Neural cell (in vitro differentiated cells): ENCODE results near the gene P2RX6. TPM values are rescaled to one million over a fixed set of nuclear protein-coding genes. Genes with fewer than 3 reads are reported as not detected.

Experiments
- H2AFZ ChIP-seq: fragments of 200-600, 300-800 bp; sonication (generic), shearing (Covaris generic); 2 replicates; pipeline ENCODE4 v1.6.0; 2014; ENCODE audit warnings: low read depth, mild to moderate bottlenecking, antibody characterized with exemption, low read length, moderate library complexity
- H3F3A ChIP-seq: fragments of 200-600 bp; shearing (Covaris generic); 2 replicates; pipeline ENCODE4 v1.6.1; 2016; ENCODE audit warnings: mild to moderate bottlenecking, moderate library complexity, mixed read lengths, antibody characterized with exemption, low read length; ENCODE audit not compliant: insufficient read depth, poor library complexity, severe bottlenecking
- H3K27ac ChIP-seq: fragments of 200-600, 300-800 bp; sonication (generic), shearing (Covaris generic); 2 replicates; pipeline ENCODE4 v1.5.1; 2014; ENCODE audit warnings: mild to moderate bottlenecking, low read length, moderate library complexity
- H3K27me3 ChIP-seq: fragments of 300-800, 200-600 bp; sonication (generic), shearing (Covaris generic); 2 replicates; pipeline ENCODE4 v1.6.0; 2014; ENCODE audit warnings: mild to moderate bottlenecking, low read depth, low read length, moderate library complexity; ENCODE audit not compliant: insufficient read depth
- H3K36me3 ChIP-seq: fragments of 300-800, 200-600 bp; sonication (generic), shearing (Covaris generic); 2 replicates; pipeline ENCODE4 v1.5.1; 2014; ENCODE audit warnings: mild to moderate bottlenecking, antibody characterized with exemption, low read length, moderate library complexity; ENCODE audit not compliant: insufficient read depth
- H3K4me2 ChIP-seq: fragments of 300-800, 200-600 bp; sonication (generic), shearing (Covaris generic); 2 replicates; pipeline ENCODE4 v1.6.0; 2014; ENCODE audit warnings: mild to moderate bottlenecking, low read length
- H3K4me3 ChIP-seq: fragments of 300-800, 200-600 bp; sonication (generic), shearing (Covaris generic); 2 replicates; pipeline ENCODE4 v1.5.1; 2014; ENCODE audit warnings: mild to moderate bottlenecking, low read length, moderate library complexity
- H3K79me2 ChIP-seq: fragments of 200-600 bp; shearing (Covaris generic); replicated peaks from 2 replicates; pipeline ENCODE4 v1.6.0; 2014; ENCODE audit warnings: mild to moderate bottlenecking, low read length, moderate library complexity; ENCODE audit not compliant: insufficient read depth
- H3K9ac ChIP-seq: fragments of 300-800, 200-600 bp; sonication (generic), shearing (Covaris generic); 2 replicates; pipeline ENCODE4 v1.6.1; 2016; ENCODE audit warnings: mild to moderate bottlenecking, low read length, mixed read lengths
- H3K9me2 ChIP-seq: fragments of 200-600 bp; shearing (Covaris generic); 2 replicates; pipeline ENCODE4 v1.6.1; 2016; ENCODE audit warnings: mild to moderate bottlenecking, low read length, mixed read lengths; ENCODE audit not compliant: insufficient read depth
- H3K9me3 ChIP-seq: fragments of 200-600, 300-800 bp; sonication (generic), shearing (Covaris generic); 2 replicates; pipeline ENCODE4 v1.6.1; 2016; ENCODE audit warnings: mild to moderate bottlenecking, mixed run types, low read length, moderate library complexity, mixed read lengths
- H4K20me1 ChIP-seq: fragments of 200-600 bp; shearing (Covaris generic); 2 replicates; pipeline ENCODE4 v1.6.1; 2016; ENCODE audit warnings: mild to moderate bottlenecking, mixed run types; ENCODE audit not compliant: insufficient read depth
- EP300 ChIP-seq: fragments of 450-650 bp; conservative IDR thresholded peaks from 2 replicates; pipeline ENCODE4 v1.6.1; 2014; ENCODE audit warnings: antibody characterized with exemption, mild to moderate bottlenecking, moderate library complexity; ENCODE audit not compliant: poor library complexity, severe bottlenecking
- EZH2 ChIP-seq: fragments of 200-600, 300-800 bp; shearing (Covaris generic), sonication (generic); IDR thresholded peaks from 2 replicates; pipeline ENCODE4 v1.6.1; 2014; ENCODE audit warnings: antibody characterized with exemption, low read length, borderline replicate concordance, mild to moderate bottlenecking; ENCODE audit not compliant: insufficient read depth, poor library complexity, severe bottlenecking
- MXI1 ChIP-seq: fragments of 450-650 bp; conservative IDR thresholded peaks from 2 replicates; pipeline ENCODE4 v1.6.1; 2014; ENCODE audit warnings: antibody characterized with exemption, mild to moderate bottlenecking; ENCODE audit not compliant: poor library complexity, severe bottlenecking
- POLR2AphosphoS5 ChIP-seq: IDR thresholded peaks from 2 replicates; pipeline ENCODE4 v1.6.1; 2012
- RAD21 ChIP-seq: fragments of 450-650 bp; conservative IDR thresholded peaks from 2 replicates; pipeline ENCODE4 v1.6.1; 2014; ENCODE audit warnings: antibody characterized with exemption, mild to moderate bottlenecking, moderate library complexity
- REST ChIP-seq: IDR thresholded peaks from 2 replicates; pipeline ENCODE4 v1.6.1; 2012; ENCODE audit warnings: borderline replicate concordance
- SMC3 ChIP-seq: fragments of 450-650 bp; conservative IDR thresholded peaks from 2 replicates; pipeline ENCODE4 v1.6.1; 2014; ENCODE audit warnings: antibody characterized with exemption, mild to moderate bottlenecking, moderate library complexity; ENCODE audit not compliant: poor library complexity
- TAF1 ChIP-seq: IDR thresholded peaks from 2 replicates; pipeline ENCODE4 v1.6.1; 2012; ENCODE audit warnings: low read depth
- polyA plus RNA-seq: library from polyadenylated mRNA; depleted of rRNA; stranded (reverse); fragments of >200 nt; gene quantifications from 2 replicates; pipeline ENCODE4 v1.2.3, GENCODE V29; 2014
- TF ChIP-seq, protein P1 (sequence below): fragments of 450-650 bp; IDR thresholded peaks from 2 replicates; pipeline ENCODE4 v1.5.1; 2014; ENCODE audit warnings: antibody characterized with exemption, mild to moderate bottlenecking, moderate library complexity; ENCODE audit not compliant: poor library complexity, severe bottlenecking

The P2RX6 gene
- polyA plus RNA-seq, 1 donor from 2014 or later: 0.17 TPM

DNA sequence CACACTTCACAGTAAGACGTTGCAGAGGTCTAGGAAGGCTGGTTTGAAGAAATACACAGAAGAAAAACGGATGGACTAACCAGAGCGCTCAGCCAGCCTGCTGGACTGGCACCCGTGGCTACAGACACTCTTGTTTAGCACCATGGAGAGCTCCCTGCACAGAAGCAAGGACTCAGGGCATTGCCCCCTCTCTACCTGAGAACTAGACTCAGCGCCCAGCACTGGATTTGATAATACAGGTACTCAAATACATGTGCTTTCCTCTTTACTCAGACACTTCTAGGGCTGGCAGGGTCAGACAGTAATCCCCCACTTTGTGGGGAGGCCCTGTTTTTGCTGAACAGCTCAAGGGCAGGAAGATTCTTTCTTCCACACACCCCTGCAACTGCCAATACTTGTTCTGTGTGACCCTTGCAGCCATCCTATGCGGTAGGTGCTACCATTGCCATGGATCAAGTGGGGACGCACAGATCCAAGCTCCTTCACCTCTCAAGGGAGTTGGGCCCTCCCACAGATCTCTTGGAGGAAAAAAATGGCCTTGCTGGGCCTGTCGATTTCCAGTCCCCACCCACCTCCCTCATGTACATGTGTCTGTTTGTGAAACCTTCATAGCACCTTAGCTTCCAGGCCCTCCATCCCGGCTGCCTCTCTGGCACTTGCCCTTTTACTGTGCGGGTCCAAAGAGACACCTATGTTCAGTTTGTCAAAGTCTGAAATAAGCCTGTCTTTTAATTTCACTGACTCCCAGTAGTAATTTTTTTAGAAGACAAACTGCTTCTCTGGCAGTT lies 5.1 kb upstream of the P2RX6 start:
- H3K27ac ChIP-seq: no peak overlapping the region
- peaks cover 3% of the 10 kb centered on the region for H3K36me3 ChIP-seq
- H3K9me2 ChIP-seq: no peaks in the 10 kb centered on the region
- H4K20me1 ChIP-seq: no peaks in the 10 kb centered on the region
- no peak overlapping the region for H2AFZ ChIP-seq
- H3K9me3 ChIP-seq: no peaks in the 10 kb centered on the region
- H3K9ac ChIP-seq: no peak overlapping the region
- peaks cover 3% of the 10 kb centered on the region for H3F3A ChIP-seq
- H3K4me3 ChIP-seq: no peak overlapping the region
- H3K79me2 ChIP-seq: peaks cover 22% of the 10 kb centered on the region
- H3K27me3 ChIP-seq: no peaks in the 10 kb centered on the region
- no peak overlapping the region for H3K4me2 ChIP-seq
- no peak for TF ChIP-seq SMC3
- no peak for TF ChIP-seq MXI1
- TF ChIP-seq, protein P1, sequence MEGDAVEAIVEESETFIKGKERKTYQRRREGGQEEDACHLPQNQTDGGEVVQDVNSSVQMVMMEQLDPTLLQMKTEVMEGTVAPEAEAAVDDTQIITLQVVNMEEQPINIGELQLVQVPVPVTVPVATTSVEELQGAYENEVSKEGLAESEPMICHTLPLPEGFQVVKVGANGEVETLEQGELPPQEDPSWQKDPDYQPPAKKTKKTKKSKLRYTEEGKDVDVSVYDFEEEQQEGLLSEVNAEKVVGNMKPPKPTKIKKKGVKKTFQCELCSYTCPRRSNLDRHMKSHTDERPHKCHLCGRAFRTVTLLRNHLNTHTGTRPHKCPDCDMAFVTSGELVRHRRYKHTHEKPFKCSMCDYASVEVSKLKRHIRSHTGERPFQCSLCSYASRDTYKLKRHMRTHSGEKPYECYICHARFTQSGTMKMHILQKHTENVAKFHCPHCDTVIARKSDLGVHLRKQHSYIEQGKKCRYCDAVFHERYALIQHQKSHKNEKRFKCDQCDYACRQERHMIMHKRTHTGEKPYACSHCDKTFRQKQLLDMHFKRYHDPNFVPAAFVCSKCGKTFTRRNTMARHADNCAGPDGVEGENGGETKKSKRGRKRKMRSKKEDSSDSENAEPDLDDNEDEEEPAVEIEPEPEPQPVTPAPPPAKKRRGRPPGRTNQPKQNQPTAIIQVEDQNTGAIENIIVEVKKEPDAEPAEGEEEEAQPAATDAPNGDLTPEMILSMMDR: no peak
- TF ChIP-seq REST: no peak
- TF ChIP-seq TAF1: no peak
- no peak for TF ChIP-seq EP300
- no peak for TF ChIP-seq EZH2
- no peak for TF ChIP-seq POLR2AphosphoS5
- TF ChIP-seq RAD21: no peak

GRCh38 chr22:21010426-21011113 lies 4.4 kb upstream of the P2RX6 start:
- peaks cover 3% of the 10 kb centered on the region for H3K36me3 ChIP-seq
- H3K27ac ChIP-seq: no peak overlapping the region
- H3K4me3 ChIP-seq: no peak overlapping the region
- no peak overlapping the region for H2AFZ ChIP-seq
- H3K79me2 ChIP-seq: peaks cover 22% of the 10 kb centered on the region
- H3K4me2 ChIP-seq: no peak overlapping the region
- H3K9ac ChIP-seq: no peak overlapping the region
- peaks cover 3% of the 10 kb centered on the region for H3F3A ChIP-seq
- no peaks in the 10 kb centered on the region for H3K9me2 ChIP-seq
- no peaks in the 10 kb centered on the region for H4K20me1 ChIP-seq
- TF ChIP-seq, protein P1: no peak
- no peak for TF ChIP-seq REST
- no peaks in the 10 kb centered on the region for H3K27me3 ChIP-seq
- no peaks in the 10 kb centered on the region for H3K9me3 ChIP-seq
